K562 (cell line): ENCODE data around the gene PDE1C.

ENCODE experiments used
- CBFB ChIP-seq: sonication (generic); formaldehyde crosslinking; IDR thresholded peaks from 2 replicates; pipeline ENCODE4 v1.4.0; 2020; ENCODE audit warnings: mild to moderate bottlenecking, missing genetic modification reagents
- EGR1 ChIP-seq: fragments of 450-650 bp; conservative IDR thresholded peaks from 2 replicates; pipeline ENCODE4 v1.6.1; 2017; ENCODE audit warnings: mild to moderate bottlenecking
- EP300 ChIP-seq: IDR thresholded peaks from 2 replicates; pipeline ENCODE4 v1.6.1; 2012; ENCODE audit warnings: low read length, improper control_type of control experiment
- GABPA ChIP-seq: fragments of 200-800 bp; sonication (Bioruptor generic); conservative IDR thresholded peaks from 2 replicates; pipeline ENCODE4 v1.6.1; 2016; ENCODE audit warnings: low read depth, missing genetic modification characterization, missing compliant biosample characterization
- MAX ChIP-seq: sonication (generic); formaldehyde crosslinking; IDR thresholded peaks from 2 replicates; pipeline ENCODE4 v1.9.0; 2022; ENCODE audit warnings: mild to moderate bottlenecking, missing genetic modification reagents
- NCOA1 ChIP-seq: fragments of 450-650 bp; IDR thresholded peaks from 2 replicates; pipeline ENCODE4 v1.6.1; 2016; ENCODE audit warnings: low read depth
- NR3C1 ChIP-seq: sonication (generic); formaldehyde crosslinking; IDR thresholded peaks from 2 replicates; pipeline ENCODE4 v1.8.1; 2022; ENCODE audit warnings: missing genetic modification reagents
- PYGO2 ChIP-seq: fragments of 450-650 bp; IDR thresholded peaks from 2 replicates; pipeline ENCODE4 v1.6.1; 2016; ENCODE audit warnings: mild to moderate bottlenecking, missing genetic modification characterization, moderate library complexity, missing compliant biosample characterization
- RAD21 ChIP-seq, 2 experiments: fragments of 250-450 bp in 1 of 2; fragments of 450-650 bp in 1 of 2; sonication (Bioruptor Pico) in 1 of 2; formaldehyde crosslinking in 1 of 2; IDR thresholded peaks in 1 of 2; conservative IDR thresholded peaks in 1 of 2; 2 replicates each; pipeline versions ENCODE4 v1.4.0 to v1.8.0; 2020 to 2022; ENCODE audit warnings: mild to moderate bottlenecking in 2 of 2, moderate library complexity in 1 of 2
- SAFB2 ChIP-seq: fragments of 200-400 bp; formaldehyde crosslinking; IDR thresholded peaks from 2 replicates; pipeline ENCODE4 v1.6.1; 2018; ENCODE audit warnings: borderline replicate concordance, low read length, low read depth, moderate library complexity; ENCODE audit not compliant: severe bottlenecking
- TARDBP ChIP-seq: fragments of 450-650 bp; IDR thresholded peaks from 2 replicates; pipeline ENCODE4 v1.6.1; 2016
- TEAD4 ChIP-seq, 2 experiments: sonication (generic) in 1 of 2; formaldehyde crosslinking in 1 of 2; IDR thresholded peaks; 2 replicates each; pipeline versions ENCODE4 v1.6.1 to v1.8.0; 2012 to 2022; ENCODE audit warnings: borderline replicate concordance in 1 of 2, inconsistent platforms in 1 of 2, low read length in 1 of 2, mild to moderate bottlenecking in 1 of 2, missing genetic modification reagents in 1 of 2
- U2AF2 ChIP-seq: fragments of 200-400 bp; formaldehyde crosslinking; optimal IDR thresholded peaks from 2 replicates; pipeline ENCODE3; 2017; ENCODE audit warnings: low read depth, mild to moderate bottlenecking, low read length
- ZNF274 ChIP-seq: IDR thresholded peaks from 2 replicates; pipeline ENCODE4 v1.6.1; 2011; ENCODE audit warnings: low read depth, mild to moderate bottlenecking, low read length, moderate library complexity, borderline replicate concordance

DNA sequence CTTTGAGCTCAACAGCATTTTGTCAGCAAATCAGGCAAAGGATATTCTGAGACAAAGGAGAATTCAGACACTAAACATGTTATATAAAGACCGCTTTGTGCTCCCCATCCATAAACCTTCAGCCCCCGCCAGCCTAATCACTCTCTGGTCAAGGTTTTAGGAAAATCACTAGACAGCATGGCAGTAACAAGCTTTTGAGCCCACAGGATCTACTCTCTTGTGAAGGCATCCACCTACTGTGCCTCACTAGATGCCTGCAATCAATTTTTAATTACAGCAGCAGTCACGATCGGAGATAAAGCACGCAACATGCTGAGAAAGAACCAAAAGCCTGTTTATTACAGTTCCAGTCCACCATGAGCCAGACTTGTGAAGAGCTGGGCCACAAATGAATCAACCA lies 19.1 kb downstream of the PDE1C start:
- TF ChIP-seq ZNF274 (no peak), SAFB2 (no peak), TEAD4 (IDR thresholded peaks at IDR 0.05; ENCODE audit: low read length) (no peak), TEAD4 (CRISPR knock-in tag; IDR thresholded peaks at IDR 0.05; ENCODE audit: borderline replicate concordance) (no peak), CBFB (CRISPR knock-in tag) (no peak), U2AF2 (no peak), TARDBP (no peak), NCOA1 (no peak), NR3C1 (no peak), PYGO2 (tag) (no peak), EP300 (no peak), MAX (CRISPR knock-in tag) (no peak), EGR1 (no peak), RAD21 (CRISPR knock-in tag; conservative IDR thresholded peaks at IDR 0.05 in 1 of 2, IDR thresholded peaks at IDR 0.05 in 1 of 2) (no peak), GABPA (tag) (no peak)
